WTC11 (cell line): ENCODE measurements around the gene FHL1. TPM values are rescaled to one million over a fixed set of nuclear protein-coding genes. Genes with fewer than 3 reads are reported as not detected.

Experiments
- ATAC-seq: fragments of 200-7000 bp; cut with Tn5 transposase; 2 replicates; pipeline ENCODE4 v1.10.0; 2021; ENCODE audit warnings: mild to moderate bottlenecking, moderate library complexity
- CTCF ChIA-PET: fragments of 300-600 bp; sonication (Branson Sonifier 250); formaldehyde crosslinking; loops from one replicate; lab custom pipeline; 2021; ENCODE audit warnings: antibody characterized with exemption; lab: Charles Lee
- POLR2A ChIA-PET: fragments of 350-600 bp; sonication (Branson Sonifier 250); formaldehyde crosslinking; loops from one replicate; lab custom pipeline; 2021; ENCODE audit warnings: antibody characterized with exemption; lab: Charles Lee
- DNase-seq: peaks from one replicate; pipeline ENCODE4 v3.0.0; 2021; ENCODE audit warnings: low spot score
- H3K27ac Mint-ChIP-seq: 2 replicates; pipeline ENCODE4 v1.8.0; 2021; ENCODE audit warnings: mixed read lengths
- H3K27me3 Mint-ChIP-seq: 2 replicates; pipeline ENCODE4 v1.8.0; 2021; ENCODE audit warnings: low read depth, mild to moderate bottlenecking, moderate library complexity, mixed read lengths
- H3K36me3 Mint-ChIP-seq: 2 replicates; pipeline ENCODE4 v1.8.0; 2021; ENCODE audit warnings: mixed read lengths
- H3K4me1 Mint-ChIP-seq: 2 replicates; pipeline ENCODE4 v1.8.0; 2022; ENCODE audit warnings: mixed read lengths
- H3K4me3 Mint-ChIP-seq: 2 replicates; pipeline ENCODE4 v1.8.0; 2021; ENCODE audit warnings: mild to moderate bottlenecking, moderate library complexity, mixed read lengths
- H3K9me3 Mint-ChIP-seq: 2 replicates; pipeline ENCODE4 v1.8.0; 2021; ENCODE audit warnings: mixed read lengths
- ATF1 ChIP-seq: sonication (generic); formaldehyde crosslinking; IDR thresholded peaks from 2 replicates; pipeline ENCODE4 v1.8.1; 2023; ENCODE audit warnings: mild to moderate bottlenecking, moderate library complexity, missing genetic modification reagents
- GTF2I ChIP-seq: fragments of 250-450 bp; sonication (Bioruptor Pico); conservative IDR thresholded peaks from 2 replicates; pipeline ENCODE4 v1.4.0; 2021; ENCODE audit warnings: mild to moderate bottlenecking
- JAZF1 ChIP-seq: fragments of 250-450 bp; sonication (Bioruptor Pico); IDR thresholded peaks from 2 replicates; pipeline ENCODE4 v1.9.0; 2021; ENCODE audit warnings: moderate library complexity, mild to moderate bottlenecking, inconsistent platforms
- MYBL2 ChIP-seq: sonication (generic); formaldehyde crosslinking; IDR thresholded peaks from 2 replicates; pipeline ENCODE4 v1.8.1; 2023; ENCODE audit warnings: mild to moderate bottlenecking, moderate library complexity, missing genetic modification reagents
- OVOL2 ChIP-seq: fragments of 250-450 bp; sonication (Bioruptor Pico); IDR thresholded peaks from 2 replicates; pipeline ENCODE4 v1.9.0; 2021; ENCODE audit warnings: mild to moderate bottlenecking, borderline replicate concordance
- SMAD4 ChIP-seq: sonication (generic); formaldehyde crosslinking; IDR thresholded peaks from 2 replicates; pipeline ENCODE4 v1.8.0; 2022; ENCODE audit warnings: mild to moderate bottlenecking, missing genetic modification reagents
- TCF7 ChIP-seq: sonication (generic); formaldehyde crosslinking; IDR thresholded peaks from 2 replicates; pipeline ENCODE4 v1.8.0; 2022; ENCODE audit warnings: mild to moderate bottlenecking, low read depth, missing genetic modification reagents, moderate library complexity
- ZNF232 ChIP-seq: sonication (generic); formaldehyde crosslinking; IDR thresholded peaks from 2 replicates; pipeline ENCODE4 v1.8.0; 2022; ENCODE audit warnings: mild to moderate bottlenecking, missing genetic modification reagents
- ZNF263 ChIP-seq: sonication (generic); formaldehyde crosslinking; IDR thresholded peaks from 2 replicates; pipeline ENCODE4 v1.8.1; 2022; ENCODE audit warnings: low read depth, mild to moderate bottlenecking, moderate library complexity, missing genetic modification reagents
- ZNF396 ChIP-seq: fragments of 250-450 bp; sonication (Bioruptor Pico); IDR thresholded peaks from 2 replicates; pipeline ENCODE4 v1.8.0; 2021; ENCODE audit warnings: mild to moderate bottlenecking, moderate library complexity, borderline replicate concordance
- ZNF416 ChIP-seq: fragments of 250-450 bp; sonication (Bioruptor Pico); IDR thresholded peaks from 2 replicates; pipeline ENCODE4 v1.9.0; 2021; ENCODE audit warnings: mild to moderate bottlenecking, inconsistent platforms
- ZNF671 ChIP-seq: fragments of 250-450 bp; sonication (Bioruptor Pico); IDR thresholded peaks from 2 replicates; pipeline ENCODE4 v1.8.0; 2021; ENCODE audit warnings: mild to moderate bottlenecking
- total RNA-seq: library from RNA; stranded (reverse); gene quantifications from 3 replicates; pipeline ENCODE4 v1.2.3, GENCODE V29; 2021
- TF ChIP-seq, protein P1 (sequence below): fragments of 250-450 bp; sonication (Bioruptor Pico); IDR thresholded peaks from 2 replicates; pipeline ENCODE4 v1.9.0; 2021; ENCODE audit warnings: mild to moderate bottlenecking
- TF ChIP-seq, protein P2 (sequence below): sonication (generic); formaldehyde crosslinking; IDR thresholded peaks from 2 replicates; pipeline ENCODE4 v1.8.1; 2022; ENCODE audit warnings: mild to moderate bottlenecking, missing genetic modification reagents, moderate library complexity, borderline replicate concordance
- TF ChIP-seq, protein P3 (sequence below): sonication (generic); formaldehyde crosslinking; conservative IDR thresholded peaks from 2 replicates; pipeline ENCODE4 v1.8.1; 2023; ENCODE audit warnings: mild to moderate bottlenecking, low read depth, missing genetic modification reagents, moderate library complexity
- TF ChIP-seq, protein P4 (sequence below): sonication (generic); formaldehyde crosslinking; IDR thresholded peaks from 2 replicates; pipeline ENCODE4 v1.8.0; 2022; ENCODE audit warnings: mild to moderate bottlenecking, missing genetic modification reagents
- TF ChIP-seq, protein P5 (sequence below): sonication (generic); formaldehyde crosslinking; IDR thresholded peaks from 2 replicates; pipeline ENCODE4 v1.8.1; 2023; ENCODE audit warnings: mild to moderate bottlenecking, moderate library complexity, missing genetic modification reagents
- TF ChIP-seq, protein P6 (sequence below): fragments of 200-600 bp; IDR thresholded peaks from 2 replicates; pipeline ENCODE4 v1.8.0; 2022; ENCODE audit warnings: antibody characterized with exemption
- TF ChIP-seq, protein P7 (sequence below): fragments of 250-450 bp; sonication (Bioruptor Pico); IDR thresholded peaks from 2 replicates; pipeline ENCODE4 v1.8.0; 2021; ENCODE audit warnings: mild to moderate bottlenecking

The FHL1 gene
- total RNA-seq, 1 experiment from 2014 or later: 43.5 TPM

- ATAC-seq (no peak), DNase-seq (no peak)
- TF ChIP-seq GTF2I (no peak), OVOL2 (CRISPR knock-in tag) (no peak), ATF1 (CRISPR knock-in tag) (no peak), ZNF232 (CRISPR knock-in tag) (no peak)
- TF ChIP-seq, protein P1, sequence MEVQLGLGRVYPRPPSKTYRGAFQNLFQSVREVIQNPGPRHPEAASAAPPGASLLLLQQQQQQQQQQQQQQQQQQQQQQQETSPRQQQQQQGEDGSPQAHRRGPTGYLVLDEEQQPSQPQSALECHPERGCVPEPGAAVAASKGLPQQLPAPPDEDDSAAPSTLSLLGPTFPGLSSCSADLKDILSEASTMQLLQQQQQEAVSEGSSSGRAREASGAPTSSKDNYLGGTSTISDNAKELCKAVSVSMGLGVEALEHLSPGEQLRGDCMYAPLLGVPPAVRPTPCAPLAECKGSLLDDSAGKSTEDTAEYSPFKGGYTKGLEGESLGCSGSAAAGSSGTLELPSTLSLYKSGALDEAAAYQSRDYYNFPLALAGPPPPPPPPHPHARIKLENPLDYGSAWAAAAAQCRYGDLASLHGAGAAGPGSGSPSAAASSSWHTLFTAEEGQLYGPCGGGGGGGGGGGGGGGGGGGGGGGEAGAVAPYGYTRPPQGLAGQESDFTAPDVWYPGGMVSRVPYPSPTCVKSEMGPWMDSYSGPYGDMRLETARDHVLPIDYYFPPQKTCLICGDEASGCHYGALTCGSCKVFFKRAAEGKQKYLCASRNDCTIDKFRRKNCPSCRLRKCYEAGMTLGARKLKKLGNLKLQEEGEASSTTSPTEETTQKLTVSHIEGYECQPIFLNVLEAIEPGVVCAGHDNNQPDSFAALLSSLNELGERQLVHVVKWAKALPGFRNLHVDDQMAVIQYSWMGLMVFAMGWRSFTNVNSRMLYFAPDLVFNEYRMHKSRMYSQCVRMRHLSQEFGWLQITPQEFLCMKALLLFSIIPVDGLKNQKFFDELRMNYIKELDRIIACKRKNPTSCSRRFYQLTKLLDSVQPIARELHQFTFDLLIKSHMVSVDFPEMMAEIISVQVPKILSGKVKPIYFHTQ (CRISPR knock-in tag): no peak
- TF ChIP-seq, protein P2, sequence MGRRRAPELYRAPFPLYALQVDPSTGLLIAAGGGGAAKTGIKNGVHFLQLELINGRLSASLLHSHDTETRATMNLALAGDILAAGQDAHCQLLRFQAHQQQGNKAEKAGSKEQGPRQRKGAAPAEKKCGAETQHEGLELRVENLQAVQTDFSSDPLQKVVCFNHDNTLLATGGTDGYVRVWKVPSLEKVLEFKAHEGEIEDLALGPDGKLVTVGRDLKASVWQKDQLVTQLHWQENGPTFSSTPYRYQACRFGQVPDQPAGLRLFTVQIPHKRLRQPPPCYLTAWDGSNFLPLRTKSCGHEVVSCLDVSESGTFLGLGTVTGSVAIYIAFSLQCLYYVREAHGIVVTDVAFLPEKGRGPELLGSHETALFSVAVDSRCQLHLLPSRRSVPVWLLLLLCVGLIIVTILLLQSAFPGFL (CRISPR knock-in tag): no peak
- Mint-ChIP-seq H3K27me3 (no peaks in the 10 kb centered on the region; the same call in 1 of the 2 replicates), H3K9me3 (peaks cover 15% of the 10 kb centered on the region), H3K4me3 (no peak overlapping the region), H3K36me3 (no peaks in the 10 kb centered on the region), H3K27ac (no peak overlapping the region), H3K4me1 (no peaks in the 10 kb centered on the region)
- CTCF ChIA-PET: interaction anchor here (1.4 kb wide), 1 partner anchor 85 kb away, joined by 3 read pairs; no protein-coding TSS in a partner anchor
- POLR2A ChIA-PET: no interaction called here
Measured at GRCh38 chrX:136112778-136113177, 34.6 kb upstream of the FHL1 start.

- peaks cover 7% of the 10 kb centered on the region; the same call in 1 of the 2 replicates for H3K9me3 Mint-ChIP-seq
- ATAC-seq (no peak), DNase-seq (no peak)
- H3K27me3 Mint-ChIP-seq: no peaks in the 10 kb centered on the region
- no peaks in the 10 kb centered on the region for H3K4me1 Mint-ChIP-seq
- POLR2A ChIA-PET: no interaction called here
- CTCF ChIA-PET: no interaction called here
- no peaks in the 10 kb centered on the region for H3K36me3 Mint-ChIP-seq
- no peak overlapping the region for H3K27ac Mint-ChIP-seq
- no peak overlapping the region for H3K4me3 Mint-ChIP-seq
- TF ChIP-seq TCF7 (CRISPR knock-in tag) (no peak), JAZF1 (CRISPR knock-in tag) (no peak), ZNF396 (CRISPR knock-in tag) (no peak), ZNF416 (CRISPR knock-in tag) (no peak), ZNF263 (CRISPR knock-in tag) (no peak), ATF1 (CRISPR knock-in tag) (no peak), SMAD4 (no peak), MYBL2 (CRISPR knock-in tag) (no peak), ZNF671 (CRISPR knock-in tag) (no peak), GTF2I (no peak)
- TF ChIP-seq, protein P3, sequence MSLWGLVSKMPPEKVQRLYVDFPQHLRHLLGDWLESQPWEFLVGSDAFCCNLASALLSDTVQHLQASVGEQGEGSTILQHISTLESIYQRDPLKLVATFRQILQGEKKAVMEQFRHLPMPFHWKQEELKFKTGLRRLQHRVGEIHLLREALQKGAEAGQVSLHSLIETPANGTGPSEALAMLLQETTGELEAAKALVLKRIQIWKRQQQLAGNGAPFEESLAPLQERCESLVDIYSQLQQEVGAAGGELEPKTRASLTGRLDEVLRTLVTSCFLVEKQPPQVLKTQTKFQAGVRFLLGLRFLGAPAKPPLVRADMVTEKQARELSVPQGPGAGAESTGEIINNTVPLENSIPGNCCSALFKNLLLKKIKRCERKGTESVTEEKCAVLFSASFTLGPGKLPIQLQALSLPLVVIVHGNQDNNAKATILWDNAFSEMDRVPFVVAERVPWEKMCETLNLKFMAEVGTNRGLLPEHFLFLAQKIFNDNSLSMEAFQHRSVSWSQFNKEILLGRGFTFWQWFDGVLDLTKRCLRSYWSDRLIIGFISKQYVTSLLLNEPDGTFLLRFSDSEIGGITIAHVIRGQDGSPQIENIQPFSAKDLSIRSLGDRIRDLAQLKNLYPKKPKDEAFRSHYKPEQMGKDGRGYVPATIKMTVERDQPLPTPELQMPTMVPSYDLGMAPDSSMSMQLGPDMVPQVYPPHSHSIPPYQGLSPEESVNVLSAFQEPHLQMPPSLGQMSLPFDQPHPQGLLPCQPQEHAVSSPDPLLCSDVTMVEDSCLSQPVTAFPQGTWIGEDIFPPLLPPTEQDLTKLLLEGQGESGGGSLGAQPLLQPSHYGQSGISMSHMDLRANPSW (CRISPR knock-in tag): no peak
- TF ChIP-seq, protein P4, sequence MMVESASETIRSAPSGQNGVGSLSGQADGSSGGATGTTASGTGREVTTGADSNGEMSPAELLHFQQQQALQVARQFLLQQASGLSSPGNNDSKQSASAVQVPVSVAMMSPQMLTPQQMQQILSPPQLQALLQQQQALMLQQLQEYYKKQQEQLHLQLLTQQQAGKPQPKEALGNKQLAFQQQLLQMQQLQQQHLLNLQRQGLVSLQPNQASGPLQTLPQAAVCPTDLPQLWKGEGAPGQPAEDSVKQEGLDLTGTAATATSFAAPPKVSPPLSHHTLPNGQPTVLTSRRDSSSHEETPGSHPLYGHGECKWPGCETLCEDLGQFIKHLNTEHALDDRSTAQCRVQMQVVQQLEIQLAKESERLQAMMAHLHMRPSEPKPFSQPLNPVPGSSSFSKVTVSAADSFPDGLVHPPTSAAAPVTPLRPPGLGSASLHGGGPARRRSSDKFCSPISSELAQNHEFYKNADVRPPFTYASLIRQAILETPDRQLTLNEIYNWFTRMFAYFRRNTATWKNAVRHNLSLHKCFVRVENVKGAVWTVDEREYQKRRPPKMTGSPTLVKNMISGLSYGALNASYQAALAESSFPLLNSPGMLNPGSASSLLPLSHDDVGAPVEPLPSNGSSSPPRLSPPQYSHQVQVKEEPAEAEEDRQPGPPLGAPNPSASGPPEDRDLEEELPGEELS: no peak
- TF ChIP-seq, protein P5, sequence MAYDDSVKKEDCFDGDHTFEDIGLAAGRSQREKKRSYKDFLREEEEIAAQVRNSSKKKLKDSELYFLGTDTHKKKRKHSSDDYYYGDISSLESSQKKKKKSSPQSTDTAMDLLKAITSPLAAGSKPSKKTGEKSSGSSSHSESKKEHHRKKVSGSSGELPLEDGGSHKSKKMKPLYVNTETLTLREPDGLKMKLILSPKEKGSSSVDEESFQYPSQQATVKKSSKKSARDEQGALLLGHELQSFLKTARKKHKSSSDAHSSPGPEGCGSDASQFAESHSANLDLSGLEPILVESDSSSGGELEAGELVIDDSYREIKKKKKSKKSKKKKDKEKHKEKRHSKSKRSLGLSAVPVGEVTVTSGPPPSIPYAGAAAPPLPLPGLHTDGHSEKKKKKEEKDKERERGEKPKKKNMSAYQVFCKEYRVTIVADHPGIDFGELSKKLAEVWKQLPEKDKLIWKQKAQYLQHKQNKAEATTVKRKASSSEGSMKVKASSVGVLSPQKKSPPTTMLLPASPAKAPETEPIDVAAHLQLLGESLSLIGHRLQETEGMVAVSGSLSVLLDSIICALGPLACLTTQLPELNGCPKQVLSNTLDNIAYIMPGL (CRISPR knock-in tag): no peak
- TF ChIP-seq, protein P6, sequence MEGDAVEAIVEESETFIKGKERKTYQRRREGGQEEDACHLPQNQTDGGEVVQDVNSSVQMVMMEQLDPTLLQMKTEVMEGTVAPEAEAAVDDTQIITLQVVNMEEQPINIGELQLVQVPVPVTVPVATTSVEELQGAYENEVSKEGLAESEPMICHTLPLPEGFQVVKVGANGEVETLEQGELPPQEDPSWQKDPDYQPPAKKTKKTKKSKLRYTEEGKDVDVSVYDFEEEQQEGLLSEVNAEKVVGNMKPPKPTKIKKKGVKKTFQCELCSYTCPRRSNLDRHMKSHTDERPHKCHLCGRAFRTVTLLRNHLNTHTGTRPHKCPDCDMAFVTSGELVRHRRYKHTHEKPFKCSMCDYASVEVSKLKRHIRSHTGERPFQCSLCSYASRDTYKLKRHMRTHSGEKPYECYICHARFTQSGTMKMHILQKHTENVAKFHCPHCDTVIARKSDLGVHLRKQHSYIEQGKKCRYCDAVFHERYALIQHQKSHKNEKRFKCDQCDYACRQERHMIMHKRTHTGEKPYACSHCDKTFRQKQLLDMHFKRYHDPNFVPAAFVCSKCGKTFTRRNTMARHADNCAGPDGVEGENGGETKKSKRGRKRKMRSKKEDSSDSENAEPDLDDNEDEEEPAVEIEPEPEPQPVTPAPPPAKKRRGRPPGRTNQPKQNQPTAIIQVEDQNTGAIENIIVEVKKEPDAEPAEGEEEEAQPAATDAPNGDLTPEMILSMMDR: no peak
- TF ChIP-seq, protein P7, sequence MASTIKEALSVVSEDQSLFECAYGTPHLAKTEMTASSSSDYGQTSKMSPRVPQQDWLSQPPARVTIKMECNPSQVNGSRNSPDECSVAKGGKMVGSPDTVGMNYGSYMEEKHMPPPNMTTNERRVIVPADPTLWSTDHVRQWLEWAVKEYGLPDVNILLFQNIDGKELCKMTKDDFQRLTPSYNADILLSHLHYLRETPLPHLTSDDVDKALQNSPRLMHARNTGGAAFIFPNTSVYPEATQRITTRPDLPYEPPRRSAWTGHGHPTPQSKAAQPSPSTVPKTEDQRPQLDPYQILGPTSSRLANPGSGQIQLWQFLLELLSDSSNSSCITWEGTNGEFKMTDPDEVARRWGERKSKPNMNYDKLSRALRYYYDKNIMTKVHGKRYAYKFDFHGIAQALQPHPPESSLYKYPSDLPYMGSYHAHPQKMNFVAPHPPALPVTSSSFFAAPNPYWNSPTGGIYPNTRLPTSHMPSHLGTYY (CRISPR knock-in tag): no peak
Measured at GRCh38 chrX:136115126-136115903, 32.0 kb upstream of the FHL1 start.
